CD4-positive, CD25-positive, alpha-beta regulatory T cell (primary cell): ENCODE data around the gene PPIH. TPM values are rescaled to one million over a fixed set of nuclear protein-coding genes. Genes with fewer than 3 reads are reported as not detected.

ENCODE experiments used
- ATAC-seq, 2 donors: fragments of 150-1000 bp; cut with Tn5 transposase; one replicate each; pipeline ENCODE4 v1.10.0; 2021; ENCODE audit warnings: low read depth in 2 of 2, moderate number of reproducible peaks in 2 of 2, moderate library complexity in 1 of 2
- DNase-seq, 3 donors: peaks; one replicate each; pipeline versions ENCODE4 v3.0.0 to v3.0.0-alpha.2; 2012 to 2022; ENCODE audit warnings: mixed read lengths in 1 of 3
- H3K27ac ChIP-seq: one replicate; pipeline ENCODE4 v1.7.0; 2013; ENCODE audit warnings: mild to moderate bottlenecking, low read length; ENCODE audit not compliant: insufficient read depth, poor library complexity, severe bottlenecking
- H3K27me3 ChIP-seq: one replicate; pipeline ENCODE4 v1.7.0; 2013; ENCODE audit warnings: low read length; ENCODE audit not compliant: control insufficient read depth, insufficient read depth
- H3K36me3 ChIP-seq: one replicate; pipeline ENCODE4 v1.7.0; 2013; ENCODE audit warnings: mild to moderate bottlenecking, low read length, moderate library complexity; ENCODE audit not compliant: control insufficient read depth, insufficient read depth
- H3K4me1 ChIP-seq: 2 replicates; pipeline ENCODE4 v1.7.0; 2013; ENCODE audit warnings: mild to moderate bottlenecking, low read length; ENCODE audit not compliant: insufficient read depth, control insufficient read depth, poor library complexity, severe bottlenecking
- H3K4me3 ChIP-seq: one replicate; pipeline ENCODE4 v1.7.0; 2013; ENCODE audit warnings: low read depth, mild to moderate bottlenecking, low read length, moderate library complexity
- H3K9me3 ChIP-seq, 2 experiments: 1 replicate in 1 of 2; 2 replicates in 1 of 2; pipeline ENCODE4 v1.7.0; 2013; ENCODE audit warnings: low read length in 2 of 2, mild to moderate bottlenecking in 1 of 2, moderate library complexity in 1 of 2; ENCODE audit not compliant: control insufficient read depth in 2 of 2
- H3K27ac Mint-ChIP-seq, 3 donors: one replicate each; pipeline ENCODE4 v1.8.0; 2020 to 2022; ENCODE audit warnings: mild to moderate bottlenecking in 3 of 3, mixed read lengths in 3 of 3, moderate library complexity in 2 of 3
- H3K27me3 Mint-ChIP-seq: one replicate; pipeline ENCODE4 v1.8.0; 2022; ENCODE audit warnings: mild to moderate bottlenecking, mixed read lengths
- H3K36me3 Mint-ChIP-seq: one replicate; pipeline ENCODE4 v1.8.0; 2020; ENCODE audit warnings: mixed read lengths
- H3K4me1 Mint-ChIP-seq, 4 donors: one replicate each; pipeline ENCODE4 v1.8.0; 2020 to 2022; ENCODE audit warnings: mixed read lengths in 4 of 4, mild to moderate bottlenecking in 1 of 4
- H3K4me3 Mint-ChIP-seq, 4 donors: one replicate each; pipeline ENCODE4 v1.8.0; 2020 to 2022; ENCODE audit warnings: mild to moderate bottlenecking in 4 of 4, mixed read lengths in 4 of 4, moderate library complexity in 3 of 4
- H3K9me3 Mint-ChIP-seq, 7 donors: one replicate each; pipeline ENCODE4 v1.8.0; 2020 to 2022; ENCODE audit warnings: mixed read lengths in 7 of 7, mild to moderate bottlenecking in 3 of 7, moderate library complexity in 2 of 7
- polyA plus RNA-seq, 4 donors: library from polyadenylated mRNA; unstranded; fragments of 300-500 nt; fragmentation: Illumina TruSeq; gene quantifications; one replicate each; pipeline ENCODE4 v1.2.3, GENCODE V29; 2021
- total RNA-seq: library from RNA; stranded (reverse); gene quantifications from one replicate; pipeline ENCODE4 v1.2.3, GENCODE V29; 2022

The PPIH gene
- total and polyA plus RNA-seq, 5 donors from 2014 or later = 29.6 to 72.9 (median 68.4) TPM

GRCh38 chr1:42657201-42657600 lies 1.0 kb upstream of the PPIH start:
- peak overlapping the region; percentile 91 to 95 (median 92) for H3K27ac Mint-ChIP-seq
- peak overlapping the region; percentile 91 for H3K4me3 ChIP-seq
- no peaks in the 10 kb centered on the region for H3K27me3 ChIP-seq
- peaks cover 20 to 48% (median 34%) of the 10 kb centered on the region in 4 donors for H3K4me1 Mint-ChIP-seq
- DNase-seq (peak in 2 of 3 donors; percentile 5 to 22), ATAC-seq (no peak)
- peaks cover 29% of the 10 kb centered on the region for H3K4me1 ChIP-seq
- no peaks in the 10 kb centered on the region for H3K9me3 ChIP-seq
- peaks cover 0 to 1% (median 0%) of the 10 kb centered on the region in 7 donors for H3K9me3 Mint-ChIP-seq
- peak overlapping the region; percentile 80 for H3K27ac ChIP-seq
- H3K36me3 Mint-ChIP-seq = peaks cover 18% of the 10 kb centered on the region
- H3K4me3 Mint-ChIP-seq = peak overlapping the region; percentile 44 to 99 (median 88)
- H3K36me3 ChIP-seq = peaks cover 5% of the 10 kb centered on the region
- H3K27me3 Mint-ChIP-seq = no peaks in the 10 kb centered on the region

GRCh38 chr1:42658877-42659337 lies 684 bp downstream of the PPIH start:
- H3K4me3 ChIP-seq = peak overlapping the region; percentile 91
- H3K9me3 ChIP-seq = no peaks in the 10 kb centered on the region
- H3K27ac ChIP-seq = peak overlapping the region; percentile 80
- H3K4me3 Mint-ChIP-seq = peak overlapping the region; percentile 96 to 100 (median 98)
- ATAC-seq = no peak
- H3K27me3 ChIP-seq = no peaks in the 10 kb centered on the region
- H3K4me1 ChIP-seq = peaks cover 29% of the 10 kb centered on the region
- no peaks in the 10 kb centered on the region for H3K27me3 Mint-ChIP-seq
- H3K4me1 Mint-ChIP-seq = peaks cover 23 to 48% (median 35%) of the 10 kb centered on the region in 4 donors
- H3K36me3 ChIP-seq = peaks cover 15% of the 10 kb centered on the region
- no peak for DNase-seq
- H3K36me3 Mint-ChIP-seq = peaks cover 22% of the 10 kb centered on the region
- H3K9me3 Mint-ChIP-seq = peaks cover 0 to 1% (median 0%) of the 10 kb centered on the region in 7 donors
- peak overlapping the region; percentile 91 to 95 (median 95) for H3K27ac Mint-ChIP-seq

- Histone ChIP-seq H3K27ac (no peak overlapping the region), H3K9me3 (no peaks in the 10 kb centered on the region), H3K36me3 (peaks cover 34% of the 10 kb centered on the region), H3K27me3 (no peaks in the 10 kb centered on the region), H3K4me1 (peaks cover 29% of the 10 kb centered on the region), H3K4me3 (no peak overlapping the region)
- Mint-ChIP-seq H3K36me3 (peaks cover 30% of the 10 kb centered on the region), H3K4me3 (peak overlapping the region; percentile 23 to 98 (median 80)), H3K27ac (peak overlapping the region; percentile 26 to 52 (median 41)), H3K9me3 (peaks cover 0 to 1% (median 0%) of the 10 kb centered on the region in 7 donors), H3K4me1 (peaks cover 23 to 46% (median 34%) of the 10 kb centered on the region in 4 donors), H3K27me3 (no peaks in the 10 kb centered on the region)
- peak in 1 of 3 donors; percentile 77 for DNase-seq
- no peak for ATAC-seq
Observed at GRCh38 chr1:42660907-42661500, 2.8 kb downstream of the PPIH start.

GRCh38 chr1:42669936-42670335 lies 11.7 kb downstream of the PPIH start:
- Histone ChIP-seq H3K27me3 (no peaks in the 10 kb centered on the region), H3K9me3 (no peaks in the 10 kb centered on the region), H3K27ac (no peak overlapping the region), H3K36me3 (peaks cover 59% of the 10 kb centered on the region), H3K4me3 (no peak overlapping the region), H3K4me1 (no peaks in the 10 kb centered on the region)
- Mint-ChIP-seq H3K9me3 (no peaks in the 10 kb centered on the region), H3K4me1 (peaks cover 0 to 10% (median 3%) of the 10 kb centered on the region in 4 donors), H3K27ac (no peak overlapping the region), H3K27me3 (no peaks in the 10 kb centered on the region), H3K36me3 (peaks cover 57% of the 10 kb centered on the region), H3K4me3 (no peak overlapping the region)
- ATAC-seq (no peak), DNase-seq (no peak)

- H3K4me3 Mint-ChIP-seq = no peak overlapping the region
- no peak for ATAC-seq
- Histone ChIP-seq H3K4me3 (no peak overlapping the region), H3K27me3 (no peaks in the 10 kb centered on the region), H3K4me1 (no peaks in the 10 kb centered on the region), H3K36me3 (peaks cover 60% of the 10 kb centered on the region), H3K27ac (no peak overlapping the region), H3K9me3 (no peaks in the 10 kb centered on the region)
- no peak for DNase-seq
- H3K27ac Mint-ChIP-seq = no peak overlapping the region
- H3K4me1 Mint-ChIP-seq = peaks cover 0 to 10% (median 3%) of the 10 kb centered on the region in 4 donors
- no peaks in the 10 kb centered on the region for H3K9me3 Mint-ChIP-seq
- H3K27me3 Mint-ChIP-seq = no peaks in the 10 kb centered on the region
- peaks cover 60% of the 10 kb centered on the region for H3K36me3 Mint-ChIP-seq
Observed at GRCh38 chr1:42670425-42670824, 12.2 kb downstream of the PPIH start.

- Mint-ChIP-seq H3K4me1 (peaks cover 0 to 11% (median 2%) of the 10 kb centered on the region in 4 donors), H3K27me3 (no peaks in the 10 kb centered on the region), H3K9me3 (no peaks in the 10 kb centered on the region), H3K36me3 (peaks cover 44% of the 10 kb centered on the region), H3K4me3 (no peak overlapping the region), H3K27ac (no peak overlapping the region)
- no peaks in the 10 kb centered on the region for H3K27me3 ChIP-seq
- H3K36me3 ChIP-seq = peaks cover 32% of the 10 kb centered on the region
- no peaks in the 10 kb centered on the region for H3K9me3 ChIP-seq
- DNase-seq = no peak
- H3K4me1 ChIP-seq = no peaks in the 10 kb centered on the region
- no peak overlapping the region for H3K4me3 ChIP-seq
- H3K27ac ChIP-seq = no peak overlapping the region
- ATAC-seq = no peak
Observed at GRCh38 chr1:42674214-42674613, 16.0 kb downstream of the PPIH start.

GRCh38 chr1:42674682-42675081 lies 16.5 kb downstream of the PPIH start:
- Histone ChIP-seq H3K36me3 (peaks cover 30% of the 10 kb centered on the region), H3K27ac (no peak overlapping the region), H3K27me3 (no peaks in the 10 kb centered on the region), H3K4me3 (no peak overlapping the region), H3K4me1 (no peaks in the 10 kb centered on the region), H3K9me3 (no peaks in the 10 kb centered on the region)
- peaks cover 0 to 11% (median 3%) of the 10 kb centered on the region in 4 donors for H3K4me1 Mint-ChIP-seq
- no peak for DNase-seq
- H3K27me3 Mint-ChIP-seq = no peaks in the 10 kb centered on the region
- no peak overlapping the region for H3K4me3 Mint-ChIP-seq
- ATAC-seq = no peak
- peaks cover 41% of the 10 kb centered on the region for H3K36me3 Mint-ChIP-seq
- H3K27ac Mint-ChIP-seq = no peak overlapping the region
- H3K9me3 Mint-ChIP-seq = no peaks in the 10 kb centered on the region

- Histone ChIP-seq H3K36me3 (peaks cover 26% of the 10 kb centered on the region), H3K4me3 (no peak overlapping the region), H3K27me3 (no peaks in the 10 kb centered on the region), H3K4me1 (no peaks in the 10 kb centered on the region), H3K9me3 (no peaks in the 10 kb centered on the region), H3K27ac (no peak overlapping the region)
- Mint-ChIP-seq H3K4me3 (no peak overlapping the region), H3K27me3 (no peaks in the 10 kb centered on the region), H3K27ac (no peak overlapping the region), H3K9me3 (no peaks in the 10 kb centered on the region), H3K36me3 (peaks cover 35% of the 10 kb centered on the region), H3K4me1 (peaks cover 0 to 13% (median 9%) of the 10 kb centered on the region in 4 donors)
- no peak for DNase-seq
- ATAC-seq = no peak
Observed at GRCh38 chr1:42675467-42675866, 17.2 kb downstream of the PPIH start.
